GM23338 (cell line): ENCODE measurements around the gene AMFR. TPM values are rescaled to one million over a fixed set of nuclear protein-coding genes. Genes with fewer than 3 reads are reported as not detected.

Experiments
- ATAC-seq: fragments of 200-7000 bp; cut with Tn5 transposase; 3 replicates; pipeline ENCODE4 v1.9.1; 2020
- DNase-seq: peaks from one replicate; pipeline ENCODE4 v3.0.0-alpha.2; 2015; ENCODE audit warnings: low spot score
- H2AFZ ChIP-seq: fragments of 200-600 bp; sonication (generic); 2 replicates; pipeline ENCODE4 v1.8.0; 2016; ENCODE audit warnings: antibody characterized with exemption, mild to moderate bottlenecking, moderate library complexity
- H3F3A ChIP-seq: fragments of 200-600 bp; sonication (generic); replicated peaks from 2 replicates; pipeline ENCODE4 v1.8.0; 2017; ENCODE audit warnings: antibody characterized with exemption, mixed run types, low read depth
- H3K27ac ChIP-seq: fragments of 200-600 bp; sonication (generic); 2 replicates; pipeline ENCODE4 v1.6.1; 2016; ENCODE audit warnings: low read depth
- H3K27me3 ChIP-seq: fragments of 200-600 bp; sonication (generic); 2 replicates; pipeline ENCODE4 v1.8.0; 2016; ENCODE audit warnings: mild to moderate bottlenecking, mixed run types, moderate library complexity; ENCODE audit not compliant: insufficient read depth
- H3K36me3 ChIP-seq: fragments of 200-600 bp; sonication (generic); 2 replicates; pipeline ENCODE4 v1.8.0; 2016; ENCODE audit warnings: mild to moderate bottlenecking; ENCODE audit not compliant: insufficient read depth
- H3K4me1 ChIP-seq: fragments of 200-600 bp; sonication (generic); 2 replicates; pipeline ENCODE4 v1.8.0; 2016; ENCODE audit warnings: mild to moderate bottlenecking, moderate library complexity; ENCODE audit not compliant: insufficient read depth
- H3K4me2 ChIP-seq: fragments of 200-600 bp; sonication (generic); 2 replicates; pipeline ENCODE4 v1.7.1; 2017; ENCODE audit warnings: mixed run types
- H3K4me3 ChIP-seq: fragments of 200-600 bp; sonication (generic); 2 replicates; pipeline ENCODE4 v1.6.1; 2016; ENCODE audit warnings: mixed run types
- H3K79me2 ChIP-seq: fragments of 200-600 bp; sonication (generic); replicated peaks from 2 replicates; pipeline ENCODE4 v1.8.0; 2017; ENCODE audit warnings: mild to moderate bottlenecking; ENCODE audit not compliant: insufficient read depth
- H3K9me2 ChIP-seq: fragments of 200-600 bp; sonication (generic); 2 replicates; pipeline ENCODE4 v1.8.0; 2017; ENCODE audit not compliant: insufficient read depth
- H4K20me1 ChIP-seq: fragments of 200-600 bp; sonication (generic); replicated peaks from 2 replicates; pipeline ENCODE4 v1.8.0; 2017; ENCODE audit warnings: mild to moderate bottlenecking; ENCODE audit not compliant: insufficient read depth
- H3K27ac Mint-ChIP-seq: 2 replicates; pipeline ENCODE4 v1.8.0; 2020; ENCODE audit warnings: inconsistent platforms, mild to moderate bottlenecking, moderate library complexity, mixed read lengths
- H3K27me3 Mint-ChIP-seq: 3 replicates; pipeline ENCODE4 v1.8.0; 2022; ENCODE audit warnings: low read depth, mild to moderate bottlenecking, moderate library complexity, mixed read lengths, inconsistent platforms; ENCODE audit not compliant: insufficient read depth, poor library complexity
- H3K36me3 Mint-ChIP-seq: 3 replicates; pipeline ENCODE4 v1.8.0; 2021; ENCODE audit warnings: low read depth, mild to moderate bottlenecking, inconsistent platforms, moderate library complexity, mixed read lengths
- H3K4me1 Mint-ChIP-seq: 3 replicates; pipeline ENCODE4 v1.8.0; 2020; ENCODE audit warnings: mild to moderate bottlenecking, inconsistent platforms, mixed read lengths
- H3K4me3 Mint-ChIP-seq: 3 replicates; pipeline ENCODE4 v1.8.0; 2021; ENCODE audit warnings: moderate library complexity, mild to moderate bottlenecking, inconsistent platforms, mixed read lengths
- H3K9me3 Mint-ChIP-seq: 3 replicates; pipeline ENCODE4 v1.8.0; 2020; ENCODE audit warnings: moderate library complexity, mild to moderate bottlenecking, inconsistent platforms, mixed read lengths
- CREB1 ChIP-seq: fragments of 250-450 bp; sonication (Bioruptor Pico); IDR thresholded peaks from 2 replicates; pipeline ENCODE4 v1.5.0; 2020; ENCODE audit warnings: low read depth, mild to moderate bottlenecking, moderate library complexity
- EZH2 ChIP-seq: fragments of 200-600 bp; sonication (generic); IDR thresholded peaks from one replicate; pipeline ENCODE4 v1.8.0; 2017; ENCODE audit warnings: antibody characterized with exemption, mild to moderate bottlenecking, low read depth; ENCODE audit not compliant: unreplicated experiment
- EZH2phosphoT487 ChIP-seq: fragments of 200-600 bp; sonication (generic); IDR thresholded peaks from one replicate; pipeline ENCODE4 v1.8.1; 2018; ENCODE audit warnings: antibody characterized with exemption; ENCODE audit not compliant: unreplicated experiment
- JUNB ChIP-seq: IDR thresholded peaks from one replicate; pipeline ENCODE4 v1.6.1; 2016; ENCODE audit warnings: antibody characterized with exemption; ENCODE audit not compliant: unreplicated experiment
- NANOG ChIP-seq: IDR thresholded peaks from 2 replicates; pipeline ENCODE4 v1.6.1; 2016; ENCODE audit warnings: antibody characterized with exemption, borderline replicate concordance
- POLR2AphosphoS5 ChIP-seq: IDR thresholded peaks from 2 replicates; pipeline ENCODE4 v1.6.1; 2016; ENCODE audit warnings: antibody characterized with exemption, low read depth
- STAT1 ChIP-seq: IDR thresholded peaks from one replicate; pipeline ENCODE4 v1.6.1; 2016; ENCODE audit warnings: antibody characterized with exemption; ENCODE audit not compliant: unreplicated experiment
- ZNF114 ChIP-seq: fragments of 250-450 bp; sonication (Bioruptor Pico); IDR thresholded peaks from 2 replicates; pipeline ENCODE4 v1.5.0; 2020; ENCODE audit warnings: mild to moderate bottlenecking, moderate library complexity
- ZNF331 ChIP-seq: fragments of 250-450 bp; sonication (Bioruptor Pico); IDR thresholded peaks from 2 replicates; pipeline ENCODE4 v1.5.0; 2020; ENCODE audit warnings: low read depth, mild to moderate bottlenecking, moderate library complexity
- polyA plus RNA-seq: library from polyadenylated mRNA; unstranded; fragments of >200 nt; fragmentation: Nextera tagmentation; extraction: Ambion mirVana; gene quantifications from 2 replicates; pipeline ENCODE4 v1.2.1, GENCODE V29; 2016
- total RNA-seq: library from RNA; depleted of rRNA; stranded (reverse); fragments of >200 nt; shearing (Covaris generic); gene quantifications from 2 replicates; pipeline ENCODE4 v1.2.3, GENCODE V29; 2014
- TF ChIP-seq, protein P1 (sequence below): IDR thresholded peaks from 2 replicates; pipeline ENCODE4 v1.6.1; 2016; ENCODE audit warnings: antibody characterized with exemption
- TF ChIP-seq, protein P2 (sequence below), 2 experiments: fragments of 200-600 bp in 1 of 2; sonication (generic) in 1 of 2; conservative IDR thresholded peaks; 2 replicates each; pipeline versions ENCODE4 v1.5.1 to v1.6.1; 2016 to 2017; ENCODE audit warnings: antibody characterized with exemption in 2 of 2, low read depth in 2 of 2, mild to moderate bottlenecking in 2 of 2, moderate library complexity in 1 of 2
- TF ChIP-seq, protein P3 (sequence below): fragments of 250-450 bp; sonication (Bioruptor Pico); IDR thresholded peaks from 2 replicates; pipeline ENCODE4 v1.5.0; 2020; ENCODE audit warnings: mild to moderate bottlenecking, moderate library complexity

The AMFR gene
- total and polyA plus RNA-seq, 2 experiments from 2014 or later: 9.0 to 41.1 TPM

DNA sequence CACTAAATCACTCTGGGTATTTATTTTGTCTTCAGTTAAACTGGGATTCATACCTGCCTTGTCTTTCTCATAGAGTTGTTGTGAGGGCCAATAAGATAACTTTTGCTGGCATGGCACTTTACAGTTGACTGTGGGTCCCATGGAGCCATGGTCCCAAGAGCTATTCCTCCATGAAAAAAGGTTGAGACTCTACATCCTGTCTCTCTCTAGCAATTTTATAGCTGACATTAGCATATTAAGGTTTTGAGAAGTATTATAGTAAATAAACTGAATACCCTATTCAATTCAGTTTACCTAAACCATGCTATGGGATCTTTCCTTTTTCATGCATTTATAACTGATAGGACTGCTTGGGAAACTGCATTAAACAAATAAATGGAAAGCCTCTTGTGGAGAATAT, 43.5 kb upstream of the AMFR start (continued):
- no peak for TF ChIP-seq EZH2
- TF ChIP-seq, protein P1, sequence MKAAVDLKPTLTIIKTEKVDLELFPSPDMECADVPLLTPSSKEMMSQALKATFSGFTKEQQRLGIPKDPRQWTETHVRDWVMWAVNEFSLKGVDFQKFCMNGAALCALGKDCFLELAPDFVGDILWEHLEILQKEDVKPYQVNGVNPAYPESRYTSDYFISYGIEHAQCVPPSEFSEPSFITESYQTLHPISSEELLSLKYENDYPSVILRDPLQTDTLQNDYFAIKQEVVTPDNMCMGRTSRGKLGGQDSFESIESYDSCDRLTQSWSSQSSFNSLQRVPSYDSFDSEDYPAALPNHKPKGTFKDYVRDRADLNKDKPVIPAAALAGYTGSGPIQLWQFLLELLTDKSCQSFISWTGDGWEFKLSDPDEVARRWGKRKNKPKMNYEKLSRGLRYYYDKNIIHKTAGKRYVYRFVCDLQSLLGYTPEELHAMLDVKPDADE: no peak
- no peak for TF ChIP-seq ZNF331 (CRISPR knock-in tag)
- no peak for TF ChIP-seq CREB1 (CRISPR knock-in tag)

DNA sequence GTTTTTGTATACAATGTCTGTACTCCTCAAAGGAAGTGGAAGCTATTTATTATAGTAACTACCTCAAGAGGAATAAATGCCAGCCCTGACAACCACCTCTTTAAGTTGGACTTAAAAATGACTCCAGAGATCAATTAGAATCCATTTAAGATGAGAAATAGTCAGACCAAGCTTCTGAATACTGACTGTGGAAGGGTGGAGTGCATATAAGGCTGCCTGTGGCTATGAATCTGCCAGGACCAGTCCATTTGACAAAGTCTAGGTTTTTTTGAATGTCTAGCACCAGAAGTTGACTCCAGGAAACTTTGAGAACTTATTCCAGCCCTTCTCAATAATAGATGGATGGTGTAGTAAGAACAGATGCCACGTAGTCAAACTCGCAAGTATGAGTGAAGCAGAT, 41.0 kb upstream of the AMFR start:
- no peak for ATAC-seq
- H3K9me3 Mint-ChIP-seq: no peaks in the 10 kb centered on the region
- no peaks in the 10 kb centered on the region for H3K9me2 ChIP-seq
- TF ChIP-seq, protein P2, sequence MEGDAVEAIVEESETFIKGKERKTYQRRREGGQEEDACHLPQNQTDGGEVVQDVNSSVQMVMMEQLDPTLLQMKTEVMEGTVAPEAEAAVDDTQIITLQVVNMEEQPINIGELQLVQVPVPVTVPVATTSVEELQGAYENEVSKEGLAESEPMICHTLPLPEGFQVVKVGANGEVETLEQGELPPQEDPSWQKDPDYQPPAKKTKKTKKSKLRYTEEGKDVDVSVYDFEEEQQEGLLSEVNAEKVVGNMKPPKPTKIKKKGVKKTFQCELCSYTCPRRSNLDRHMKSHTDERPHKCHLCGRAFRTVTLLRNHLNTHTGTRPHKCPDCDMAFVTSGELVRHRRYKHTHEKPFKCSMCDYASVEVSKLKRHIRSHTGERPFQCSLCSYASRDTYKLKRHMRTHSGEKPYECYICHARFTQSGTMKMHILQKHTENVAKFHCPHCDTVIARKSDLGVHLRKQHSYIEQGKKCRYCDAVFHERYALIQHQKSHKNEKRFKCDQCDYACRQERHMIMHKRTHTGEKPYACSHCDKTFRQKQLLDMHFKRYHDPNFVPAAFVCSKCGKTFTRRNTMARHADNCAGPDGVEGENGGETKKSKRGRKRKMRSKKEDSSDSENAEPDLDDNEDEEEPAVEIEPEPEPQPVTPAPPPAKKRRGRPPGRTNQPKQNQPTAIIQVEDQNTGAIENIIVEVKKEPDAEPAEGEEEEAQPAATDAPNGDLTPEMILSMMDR (conservative IDR thresholded peaks at IDR 0.05; ENCODE audit: low read depth in 2 of 2): no peak
- no peak for TF ChIP-seq EZH2
- no peak for TF ChIP-seq POLR2AphosphoS5
- TF ChIP-seq JUNB: no peak
- TF ChIP-seq ZNF114 (CRISPR knock-in tag): no peak
- no peak for TF ChIP-seq ZNF331 (CRISPR knock-in tag)
- TF ChIP-seq, protein P1: no peak
- TF ChIP-seq STAT1: no peak
- TF ChIP-seq, protein P3, sequence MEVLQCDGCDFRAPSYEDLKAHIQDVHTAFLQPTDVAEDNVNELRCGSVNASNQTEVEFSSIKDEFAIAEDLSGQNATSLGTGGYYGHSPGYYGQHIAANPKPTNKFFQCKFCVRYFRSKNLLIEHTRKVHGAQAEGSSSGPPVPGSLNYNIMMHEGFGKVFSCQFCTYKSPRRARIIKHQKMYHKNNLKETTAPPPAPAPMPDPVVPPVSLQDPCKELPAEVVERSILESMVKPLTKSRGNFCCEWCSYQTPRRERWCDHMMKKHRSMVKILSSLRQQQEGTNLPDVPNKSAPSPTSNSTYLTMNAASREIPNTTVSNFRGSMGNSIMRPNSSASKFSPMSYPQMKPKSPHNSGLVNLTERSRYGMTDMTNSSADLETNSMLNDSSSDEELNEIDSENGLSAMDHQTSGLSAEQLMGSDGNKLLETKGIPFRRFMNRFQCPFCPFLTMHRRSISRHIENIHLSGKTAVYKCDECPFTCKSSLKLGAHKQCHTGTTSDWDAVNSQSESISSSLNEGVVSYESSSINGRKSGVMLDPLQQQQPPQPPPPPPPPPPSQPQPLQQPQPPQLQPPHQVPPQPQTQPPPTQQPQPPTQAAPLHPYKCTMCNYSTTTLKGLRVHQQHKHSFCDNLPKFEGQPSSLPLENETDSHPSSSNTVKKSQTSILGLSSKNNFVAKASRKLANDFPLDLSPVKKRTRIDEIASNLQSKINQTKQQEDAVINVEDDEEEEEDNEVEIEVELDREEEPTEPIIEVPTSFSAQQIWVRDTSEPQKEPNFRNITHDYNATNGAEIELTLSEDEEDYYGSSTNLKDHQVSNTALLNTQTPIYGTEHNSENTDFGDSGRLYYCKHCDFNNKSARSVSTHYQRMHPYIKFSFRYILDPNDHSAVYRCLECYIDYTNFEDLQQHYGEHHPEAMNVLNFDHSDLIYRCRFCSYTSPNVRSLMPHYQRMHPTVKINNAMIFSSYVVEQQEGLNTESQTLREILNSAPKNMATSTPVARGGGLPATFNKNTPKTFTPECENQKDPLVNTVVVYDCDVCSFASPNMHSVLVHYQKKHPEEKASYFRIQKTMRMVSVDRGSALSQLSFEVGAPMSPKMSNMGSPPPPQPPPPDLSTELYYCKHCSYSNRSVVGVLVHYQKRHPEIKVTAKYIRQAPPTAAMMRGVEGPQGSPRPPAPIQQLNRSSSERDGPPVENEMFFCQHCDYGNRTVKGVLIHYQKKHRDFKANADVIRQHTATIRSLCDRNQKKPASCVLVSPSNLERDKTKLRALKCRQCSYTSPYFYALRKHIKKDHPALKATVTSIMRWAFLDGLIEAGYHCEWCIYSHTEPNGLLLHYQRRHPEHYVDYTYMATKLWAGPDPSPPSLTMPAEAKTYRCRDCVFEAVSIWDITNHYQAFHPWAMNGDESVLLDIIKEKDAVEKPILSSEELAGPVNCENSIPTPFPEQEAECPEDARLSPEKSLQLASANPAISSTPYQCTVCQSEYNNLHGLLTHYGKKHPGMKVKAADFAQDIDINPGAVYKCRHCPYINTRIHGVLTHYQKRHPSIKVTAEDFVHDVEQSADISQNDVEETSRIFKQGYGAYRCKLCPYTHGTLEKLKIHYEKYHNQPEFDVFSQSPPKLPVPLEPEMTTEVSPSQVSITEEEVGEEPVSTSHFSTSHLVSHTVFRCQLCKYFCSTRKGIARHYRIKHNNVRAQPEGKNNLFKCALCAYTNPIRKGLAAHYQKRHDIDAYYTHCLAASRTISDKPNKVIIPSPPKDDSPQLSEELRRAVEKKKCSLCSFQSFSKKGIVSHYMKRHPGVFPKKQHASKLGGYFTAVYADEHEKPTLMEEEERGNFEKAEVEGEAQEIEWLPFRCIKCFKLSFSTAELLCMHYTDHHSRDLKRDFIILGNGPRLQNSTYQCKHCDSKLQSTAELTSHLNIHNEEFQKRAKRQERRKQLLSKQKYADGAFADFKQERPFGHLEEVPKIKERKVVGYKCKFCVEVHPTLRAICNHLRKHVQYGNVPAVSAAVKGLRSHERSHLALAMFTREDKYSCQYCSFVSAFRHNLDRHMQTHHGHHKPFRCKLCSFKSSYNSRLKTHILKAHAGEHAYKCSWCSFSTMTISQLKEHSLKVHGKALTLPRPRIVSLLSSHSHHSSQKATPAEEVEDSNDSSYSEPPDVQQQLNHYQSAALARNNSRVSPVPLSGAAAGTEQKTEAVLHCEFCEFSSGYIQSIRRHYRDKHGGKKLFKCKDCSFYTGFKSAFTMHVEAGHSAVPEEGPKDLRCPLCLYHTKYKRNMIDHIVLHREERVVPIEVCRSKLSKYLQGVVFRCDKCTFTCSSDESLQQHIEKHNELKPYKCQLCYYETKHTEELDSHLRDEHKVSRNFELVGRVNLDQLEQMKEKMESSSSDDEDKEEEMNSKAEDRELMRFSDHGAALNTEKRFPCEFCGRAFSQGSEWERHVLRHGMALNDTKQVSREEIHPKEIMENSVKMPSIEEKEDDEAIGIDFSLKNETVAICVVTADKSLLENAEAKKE (CRISPR knock-in tag): no peak
- no peak for TF ChIP-seq NANOG
- no peak for TF ChIP-seq CREB1 (CRISPR knock-in tag)
- TF ChIP-seq EZH2phosphoT487: no peak

More for the DNA sequence above, 41.0 kb upstream of the AMFR start:
- Mint-ChIP-seq H3K36me3 (peaks cover 82% of the 10 kb centered on the region), H3K4me3 (no peak overlapping the region), H3K27me3 (no peaks in the 10 kb centered on the region), H3K4me1 (no peaks in the 10 kb centered on the region), H3K27ac (no peak overlapping the region)
- Histone ChIP-seq H3K79me2 (no peaks in the 10 kb centered on the region), H2AFZ (no peak overlapping the region), H3K4me1 (no peaks in the 10 kb centered on the region), H3K27ac (no peak overlapping the region), H3F3A (0 out of 2 replicates have a peak, but pooled peaks cover 4% of the 10 kb centered on the region), H3K4me3 (no peak overlapping the region), H3K36me3 (peaks cover 85% of the 10 kb centered on the region), H3K27me3 (no peaks in the 10 kb centered on the region), H4K20me1 (peaks cover 6% of the 10 kb centered on the region; the same call in 1 of the 2 replicates), H3K4me2 (no peak overlapping the region)
- DNase-seq: no peak
